GM21619 (cell line): ENCODE measurements around the gene GPRC5D.

Source experiments
- ATAC-seq: cut with Tn5 transposase; IDR thresholded peaks from one replicate; pipeline ENCODE4 v1.9.1; 2021; ENCODE audit not compliant: unreplicated experiment

The GPRC5D gene

DNA sequence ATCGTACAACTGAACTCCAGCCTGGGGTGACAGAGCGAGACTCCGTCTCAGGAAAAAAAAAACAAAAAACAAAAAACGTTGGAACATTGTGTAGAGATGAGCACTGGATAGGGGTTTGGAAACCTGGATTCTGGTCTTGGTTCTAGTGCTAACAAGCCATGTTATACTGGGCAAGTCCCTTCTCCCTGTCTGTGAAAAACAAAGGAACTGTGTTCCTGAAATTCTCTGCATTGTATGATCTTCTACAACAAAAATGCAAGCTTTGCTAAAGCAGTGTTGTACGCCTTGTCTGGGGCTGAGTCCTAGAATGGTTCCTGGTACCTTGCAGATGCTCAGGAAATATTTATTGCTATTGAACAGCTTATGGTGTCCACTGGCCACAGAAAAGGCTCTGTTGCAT is 13.4 kb downstream of the GPRC5D start:
- ATAC-seq = no peak

GRCh38 chr12:12936983-12937491 is 14.9 kb downstream of the GPRC5D start:
- no peak for ATAC-seq

- no peak for ATAC-seq
Observed at GRCh38 chr12:12934556-12934955, 17.4 kb downstream of the GPRC5D start.

GRCh38 chr12:12933742-12934141 is 18.2 kb downstream of the GPRC5D start:
- ATAC-seq = no peak

DNA sequence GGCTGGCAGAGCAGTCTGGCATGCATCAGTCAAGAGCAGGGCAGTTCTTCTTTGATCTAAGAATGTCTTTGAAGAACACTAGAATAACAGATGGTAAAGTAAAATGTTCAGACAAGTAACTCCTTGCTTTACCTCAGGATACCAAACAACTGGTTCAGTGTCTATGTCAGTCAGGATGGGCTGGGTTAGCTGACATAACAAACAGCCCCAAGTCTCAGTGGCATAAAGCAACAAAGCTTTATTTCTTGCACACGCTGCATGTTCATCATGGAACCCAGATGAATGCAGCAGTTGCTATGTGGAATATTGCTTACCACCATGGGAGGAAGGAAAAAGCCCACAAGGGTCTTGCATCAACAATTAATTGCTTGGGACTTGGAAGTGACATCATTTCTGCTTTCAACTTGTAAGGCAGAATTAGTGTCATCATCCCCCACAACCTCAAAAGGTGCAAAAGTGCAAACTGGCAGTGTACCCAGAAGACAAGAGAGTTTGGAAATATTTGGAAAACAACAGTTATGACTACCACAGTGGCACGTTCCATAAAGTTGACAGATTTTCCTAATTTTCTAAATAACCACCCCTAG is 21.2 kb downstream of the GPRC5D start:
- no peak for ATAC-seq

DNA sequence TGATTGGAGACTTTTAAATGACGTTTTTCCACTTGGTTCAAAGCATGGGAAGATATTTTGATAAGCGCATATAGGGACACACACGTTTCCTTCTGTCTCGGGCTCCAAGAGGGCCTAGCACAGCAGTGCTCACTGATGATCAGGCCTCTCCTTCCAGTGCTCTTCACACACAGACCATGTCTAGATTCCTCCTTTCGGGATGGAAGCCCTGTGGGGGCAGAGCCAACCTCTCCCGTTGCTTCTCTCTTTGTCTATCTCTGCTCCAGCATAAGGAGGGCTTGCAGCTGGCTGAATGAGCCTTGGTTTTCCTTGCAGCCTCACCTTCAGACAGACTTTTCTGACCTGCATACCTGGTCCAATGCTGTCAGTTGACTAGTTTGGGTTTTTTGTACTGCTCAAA is 22.3 kb downstream of the GPRC5D start:
- no peak for ATAC-seq

GRCh38 chr12:12927211-12928079 is 24.5 kb downstream of the GPRC5D start:
- no peak for ATAC-seq

- ATAC-seq = no peak
Observed at GRCh38 chr12:12926571-12927071, 25.3 kb downstream of the GPRC5D start.

- ATAC-seq = no peak
Observed at GRCh38 chr12:12925388-12925787, 26.6 kb downstream of the GPRC5D start.

DNA sequence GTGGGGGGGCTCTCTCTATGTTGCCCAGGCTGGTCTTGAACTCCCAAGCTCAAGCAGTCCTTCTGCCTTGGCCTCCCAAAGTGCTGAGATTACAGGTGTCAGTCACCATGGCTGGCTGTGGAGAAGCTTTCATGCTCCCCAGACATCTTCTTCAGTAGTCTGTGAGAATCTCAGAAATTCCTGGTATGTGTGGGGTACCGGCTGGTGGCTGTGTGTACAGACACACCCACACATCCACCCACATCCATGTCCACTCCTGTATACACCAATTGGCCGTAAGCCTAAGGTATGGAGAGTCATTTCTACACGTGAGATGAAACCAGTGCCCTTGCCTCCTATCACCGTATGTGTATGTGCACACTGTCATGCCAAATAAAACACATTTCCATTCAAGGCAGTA is 27.8 kb downstream of the GPRC5D start:
- ATAC-seq = no peak

DNA sequence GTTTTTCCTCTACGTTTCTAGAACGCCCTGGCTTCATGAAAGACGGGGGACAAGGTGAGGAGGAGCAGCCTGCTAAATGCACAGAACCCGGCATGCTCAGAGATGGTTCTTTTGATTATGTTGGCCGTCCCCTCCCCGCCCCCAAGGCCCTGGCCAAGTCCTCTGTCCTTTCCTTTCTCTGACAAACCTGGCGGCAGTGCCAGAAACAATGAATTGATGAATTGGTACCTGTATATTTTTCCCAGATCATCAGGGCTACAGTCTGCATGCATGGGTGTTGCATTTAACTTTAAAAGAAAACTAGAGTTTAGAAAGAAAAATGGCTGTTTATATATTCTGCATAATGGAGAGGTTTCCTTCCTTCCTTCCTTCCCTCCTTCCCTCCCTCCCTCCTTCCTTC is 29.0 kb downstream of the GPRC5D start:
- ATAC-seq = no peak

DNA sequence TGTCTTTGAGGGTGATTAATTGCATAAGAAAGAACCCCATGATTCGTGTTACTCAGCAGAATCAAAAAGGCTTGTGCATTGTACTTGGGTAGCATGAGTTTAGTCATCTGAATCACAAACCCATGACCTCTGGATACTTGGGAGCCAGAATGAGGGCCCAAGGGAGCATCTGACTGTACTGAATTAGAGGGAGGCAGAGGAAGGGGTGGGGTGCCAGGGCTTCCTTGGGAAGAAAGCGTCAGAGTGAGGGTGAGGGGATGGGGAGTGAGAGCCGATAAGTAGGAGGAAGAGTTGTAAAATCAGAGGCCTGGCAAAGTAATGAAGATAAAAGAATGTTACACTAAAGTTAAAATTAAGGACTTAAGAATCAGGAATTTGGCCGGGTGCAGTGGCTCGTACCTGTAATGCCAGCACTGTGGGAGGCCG is 29.8 kb downstream of the GPRC5D start:
- ATAC-seq = no peak

DNA sequence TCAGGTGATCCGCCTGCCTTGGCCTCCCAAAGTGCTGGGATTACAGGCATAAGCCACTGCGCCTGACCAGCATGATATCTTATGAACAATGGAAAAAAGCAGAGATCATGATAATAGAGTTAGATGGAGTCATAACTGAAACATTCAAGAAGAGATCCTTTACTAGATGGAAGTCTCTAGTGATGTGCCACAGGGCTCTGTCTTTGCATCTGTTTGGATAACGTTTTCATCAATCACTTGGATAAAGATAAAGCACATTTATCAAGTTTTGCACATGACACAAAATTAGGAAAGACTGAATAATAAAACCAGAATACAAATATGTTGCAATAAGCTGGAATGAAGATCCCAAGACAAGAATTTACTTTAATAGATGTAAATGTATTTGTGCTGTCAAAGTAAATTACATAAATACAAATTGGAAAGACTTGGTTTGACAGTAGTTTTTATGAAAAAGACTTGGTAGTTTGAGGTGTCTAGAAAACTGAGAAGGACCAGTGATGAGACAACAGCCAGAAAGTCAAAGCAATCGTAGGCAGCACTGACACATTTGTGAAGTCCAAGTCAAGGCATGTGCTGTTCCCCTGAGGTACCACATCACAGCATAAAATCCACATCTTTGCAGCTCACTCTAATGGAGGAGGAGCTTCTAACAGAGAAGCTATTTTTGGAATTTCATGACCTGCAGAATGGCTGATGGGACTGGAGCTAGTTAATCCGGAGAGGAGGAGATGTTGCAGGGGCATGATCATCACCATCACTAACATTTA is 32.1 kb downstream of the GPRC5D start:
- no peak for ATAC-seq

GRCh38 chr12:12918781-12919389 is 33.1 kb downstream of the GPRC5D start:
- no peak for ATAC-seq

DNA sequence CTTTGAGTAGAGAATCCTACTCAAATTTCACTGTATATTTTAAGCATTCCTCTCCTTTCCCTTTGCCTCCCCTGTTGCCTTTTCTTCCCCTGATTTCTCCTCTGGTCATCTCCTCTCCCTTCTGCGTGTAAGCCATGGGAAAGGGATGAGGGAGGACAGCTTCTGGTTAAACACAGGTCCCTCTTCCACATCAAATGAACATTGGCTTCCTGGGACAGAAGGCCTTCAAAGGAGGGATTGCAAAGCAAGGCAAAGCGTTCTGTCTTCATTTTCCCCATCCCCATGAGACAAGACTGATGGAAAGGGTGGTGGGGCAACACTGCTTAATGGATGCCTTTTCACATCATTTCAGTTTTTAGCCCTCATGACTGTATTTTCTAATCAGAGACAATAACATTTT is 34.5 kb downstream of the GPRC5D start:
- ATAC-seq = no peak

GRCh38 chr12:12916135-12916944 is 35.6 kb downstream of the GPRC5D start:
- peak; percentile 96 for ATAC-seq

DNA sequence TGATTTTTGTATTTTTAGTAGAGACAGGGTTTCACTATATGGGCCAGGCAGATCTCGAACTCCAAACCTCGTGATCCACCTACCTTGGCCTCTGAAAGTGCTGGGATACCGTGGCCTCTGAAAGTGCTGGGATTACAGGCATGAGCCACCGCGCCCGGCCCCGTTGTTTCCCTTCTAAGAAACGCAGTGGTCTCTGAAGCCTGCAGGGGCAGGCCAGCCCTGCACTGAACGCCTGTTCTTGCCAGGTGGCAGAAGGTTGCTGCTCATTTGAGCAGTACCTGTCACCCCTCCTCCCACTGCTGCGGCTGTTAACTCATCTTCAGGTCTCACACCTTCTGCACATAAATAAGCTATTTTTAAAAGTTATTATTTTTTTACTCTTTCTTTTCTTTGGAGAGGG is 36.3 kb downstream of the GPRC5D start:
- no peak for ATAC-seq

- no peak for ATAC-seq
Observed at GRCh38 chr12:12912711-12913110, 39.3 kb downstream of the GPRC5D start.

GRCh38 chr12:12909995-12910420 is 42.0 kb downstream of the GPRC5D start:
- ATAC-seq = no peak
